K562 (cell line): Measurements from ENCODE around the gene IL6R. TPM values are rescaled to one million over a fixed set of nuclear protein-coding genes. Genes with fewer than 3 reads are reported as not detected.

Experiments used
- ATAC-seq: fragments of 200-7000 bp; cut with Tn5 transposase; 3 replicates; pipeline ENCODE4 v1.9.1; 2020; ENCODE audit warnings: moderate library complexity
- BruUV-seq: library from RNA; stranded (reverse); fragments of 400-500 nt; replicated peaks from 2 replicates; lab custom pipeline; 2021; lab: Mats Ljungman, UMichigan
- CTCF ChIA-PET: fragments of 300-600 bp; formaldehyde crosslinking; extraction: SDS; loops from one replicate; lab custom pipeline; 2021; ENCODE audit warnings: low intra/inter-chr PET ratio; lab: Yijun Ruan, JAX
- POLR2A ChIA-PET: fragments of 300-600, 350-650 bp; sonication (Branson Sonifier 250); formaldehyde crosslinking; extraction: SDS; loops from one replicate; lab custom pipeline; 2021; ENCODE audit warnings: antibody characterized with exemption, inconsistent platforms; lab: Yijun Ruan, JAX
- DNase-seq, 4 experiments: peaks; one replicate each; pipeline versions ENCODE4 v3.0.0 to v3.0.0-alpha.2; 2011 to 2018; ENCODE audit warnings: low spot score in 3 of 4, mixed read lengths in 3 of 4; ENCODE audit errors: extremely low read depth in 1 of 4
- FAIRE-seq: peaks from 2 replicates; lab custom pipeline; 2011; peaks lifted over from hg19 to GRCh38; lab: Jason Lieb, UNC
- H2AFZ ChIP-seq: 2 replicates; pipeline ENCODE4 v1.6.0; 2011; ENCODE audit warnings: low read depth, low read length, control low read depth, inconsistent platforms
- H3K27ac ChIP-seq: fragments of 200-600 bp; 3 replicates; pipeline ENCODE4 v1.8.0; 2011; ENCODE audit warnings: low read depth, mild to moderate bottlenecking, control low read depth, inconsistent platforms, low read length, moderate library complexity, mixed read lengths; ENCODE audit errors: extremely low read depth
- H3K27me3 ChIP-seq, 2 experiments: fragments of 300-600 bp in 1 of 2; 2 replicates in 1 of 2; 3 replicates in 1 of 2; pipeline versions ENCODE4 v1.6.0 to v1.8.0; 2011; ENCODE audit warnings: inconsistent platforms in 2 of 2, low read length in 2 of 2, mild to moderate bottlenecking in 1 of 2, mixed read lengths in 1 of 2, moderate library complexity in 1 of 2; ENCODE audit not compliant: control insufficient read depth in 2 of 2, insufficient read depth in 2 of 2
- H3K36me3 ChIP-seq: fragments of 300-600 bp; 3 replicates; pipeline ENCODE4 v1.8.0; 2011; ENCODE audit warnings: mild to moderate bottlenecking, low read length, inconsistent platforms; ENCODE audit not compliant: control insufficient read depth, insufficient read depth
- H3K4me1 ChIP-seq, 2 experiments: fragments of 200-600 bp in 1 of 2; replicated peaks in 1 of 2; 2 replicates in 1 of 2; 3 replicates in 1 of 2; pipeline versions ENCODE4 v1.5.1 to v1.8.0; 2011; ENCODE audit warnings: inconsistent platforms in 2 of 2, low read length in 2 of 2, mild to moderate bottlenecking in 1 of 2, mixed read lengths in 1 of 2, moderate library complexity in 1 of 2; ENCODE audit not compliant: control insufficient read depth in 2 of 2, insufficient read depth in 2 of 2
- H3K4me2 ChIP-seq: 2 replicates; pipeline ENCODE4 v1.6.1; 2011; ENCODE audit warnings: low read length, control low read depth, inconsistent platforms, mixed read lengths; ENCODE audit not compliant: insufficient read depth
- H3K4me3 ChIP-seq: fragments of 200-600 bp; sonication (generic), shearing (Covaris generic); 2 replicates; pipeline ENCODE4 v1.5.1; 2016; ENCODE audit warnings: control low read depth, inconsistent platforms
- H3K79me2 ChIP-seq: fragments of 200-600 bp; 3 replicates; pipeline ENCODE4 v1.8.0; 2011; ENCODE audit warnings: low read length, inconsistent platforms; ENCODE audit not compliant: control insufficient read depth, insufficient read depth
- H3K9ac ChIP-seq, 2 experiments: 2 replicates each; pipeline versions ENCODE4 v1.6.0 to v1.6.1; 2011; ENCODE audit warnings: low read depth in 2 of 2, low read length in 2 of 2, control low read depth in 1 of 2, inconsistent platforms in 1 of 2, mild to moderate bottlenecking in 1 of 2, mixed read lengths in 1 of 2; ENCODE audit not compliant: insufficient read depth in 1 of 2
- H3K9me1 ChIP-seq: one replicate; pipeline ENCODE4 v1.6.0; 2011; ENCODE audit warnings: inconsistent platforms, mild to moderate bottlenecking, low read length, moderate library complexity; ENCODE audit not compliant: control insufficient read depth, insufficient read depth
- H3K9me3 ChIP-seq: replicated peaks from 2 replicates; pipeline ENCODE4 v1.5.1; 2011; ENCODE audit warnings: low read depth, low read length, inconsistent platforms; ENCODE audit not compliant: control insufficient read depth, insufficient read depth
- H4K20me1 ChIP-seq: replicated peaks from 2 replicates; pipeline ENCODE4 v1.6.1; 2011; ENCODE audit warnings: low read length, inconsistent platforms, mixed read lengths; ENCODE audit not compliant: control insufficient read depth, insufficient read depth
- ARID1B ChIP-seq: fragments of 450-650 bp; IDR thresholded peaks from 2 replicates; pipeline ENCODE4 v1.6.1; 2016; ENCODE audit warnings: antibody characterized with exemption, mild to moderate bottlenecking, inconsistent platforms
- ETS2 ChIP-seq: IDR thresholded peaks from 2 replicates; pipeline ENCODE4 v1.6.1; 2016; ENCODE audit warnings: borderline replicate concordance, missing genetic modification characterization, mild to moderate bottlenecking, moderate library complexity, missing compliant biosample characterization; ENCODE audit not compliant: poor library complexity, severe bottlenecking
- ETV1 ChIP-seq: fragments of 450-650 bp; conservative IDR thresholded peaks from 2 replicates; pipeline ENCODE4 v1.6.1; 2016; ENCODE audit warnings: missing genetic modification characterization, control low read depth, low read depth, missing compliant biosample characterization
- GABPB1 ChIP-seq: sonication (generic); formaldehyde crosslinking; IDR thresholded peaks from 2 replicates; pipeline ENCODE4 v1.8.0; 2022; ENCODE audit warnings: mild to moderate bottlenecking, missing genetic modification reagents
- KDM5B ChIP-seq: fragments of 200-600 bp; sonication (generic); IDR thresholded peaks from 2 replicates; pipeline ENCODE4 v1.6.1; 2012; ENCODE audit warnings: low read depth, mild to moderate bottlenecking, moderate library complexity, low read length, control low read depth, inconsistent platforms; ENCODE audit not compliant: insufficient replicate concordance
- KHSRP ChIP-seq: fragments of 450-650 bp; IDR thresholded peaks from 2 replicates; pipeline ENCODE4 v1.6.1; 2017
- KLF6 ChIP-seq: fragments of 250-450 bp; sonication (Bioruptor Pico); IDR thresholded peaks from 2 replicates; pipeline ENCODE4 v1.4.0; 2020; ENCODE audit warnings: mild to moderate bottlenecking, moderate library complexity, borderline replicate concordance
- L3MBTL2 ChIP-seq: fragments of 450-650 bp; IDR thresholded peaks from 2 replicates; pipeline ENCODE4 v1.6.1; 2016; ENCODE audit warnings: mild to moderate bottlenecking, moderate library complexity
- MAZ ChIP-seq, 2 experiments: fragments of 450-650 bp in 1 of 2; sonication (generic) in 1 of 2; formaldehyde crosslinking; IDR thresholded peaks in 1 of 2; conservative IDR thresholded peaks in 1 of 2; 2 replicates each; pipeline versions ENCODE4 v1.4.0 to v1.5.0; 2020; ENCODE audit warnings: mild to moderate bottlenecking in 1 of 2, missing genetic modification reagents in 1 of 2
- NR2C2 ChIP-seq, 2 experiments: fragments of 200-800 bp in 1 of 2; sonication (Bioruptor generic) in 1 of 2; sonication (generic) in 1 of 2; formaldehyde crosslinking in 1 of 2; IDR thresholded peaks; 2 replicates each; pipeline versions ENCODE4 v1.6.1 to v1.8.0; 2016 to 2022; ENCODE audit warnings: mild to moderate bottlenecking in 1 of 2, missing compliant biosample characterization in 1 of 2, missing genetic modification characterization in 1 of 2, missing genetic modification reagents in 1 of 2
- PBX2 ChIP-seq, 2 experiments: IDR thresholded peaks in 1 of 2; conservative IDR thresholded peaks in 1 of 2; 2 replicates each; pipeline ENCODE4 v1.6.1; 2016; ENCODE audit warnings: low read depth in 2 of 2, mild to moderate bottlenecking in 1 of 2, missing compliant biosample characterization in 1 of 2, missing genetic modification characterization in 1 of 2, moderate library complexity in 1 of 2
- PURB ChIP-seq: sonication (generic); formaldehyde crosslinking; IDR thresholded peaks from 2 replicates; pipeline ENCODE4 v1.9.0; 2021; ENCODE audit warnings: low read depth, mild to moderate bottlenecking, missing genetic modification reagents
- TEAD4 ChIP-seq, 2 experiments: sonication (generic) in 1 of 2; formaldehyde crosslinking in 1 of 2; IDR thresholded peaks; 2 replicates each; pipeline versions ENCODE4 v1.6.1 to v1.8.0; 2012 to 2022; ENCODE audit warnings: borderline replicate concordance in 1 of 2, inconsistent platforms in 1 of 2, low read length in 1 of 2, mild to moderate bottlenecking in 1 of 2, missing genetic modification reagents in 1 of 2
- TRIM24 ChIP-seq, 2 experiments: fragments of 450-650 bp; IDR thresholded peaks; 2 replicates each; pipeline ENCODE4 v1.6.1; 2016
- WGBS: fragments of 100-300 bp; shearing (Covaris generic); methylation state at CpG from one replicate; pipeline ENCODE4 v1.1.6; 2016; ENCODE audit warnings: low coverage, mixed read lengths; ENCODE audit not compliant: insufficient coverage; ENCODE audit errors: missing lambda C conversion rate; 5-methylcytosine and 5-hydroxymethylcytosine counted together
- in situ Hi-C: fragments of 300-500 bp; cut with MboI; formaldehyde crosslinking; loops from 4 replicates; pipeline ENCODE4 v1.15.0; 2018; ENCODE audit warnings: inconsistent platforms, mixed read lengths
- intact Hi-C: fragments of 100-400 bp; cut with micrococcal nuclease; formaldehyde crosslinking; loops from 2 replicates; pipeline ENCODE4 v1.14.2; 2022
- polyA plus RNA-seq, 8 experiments: library from polyadenylated mRNA; depleted of rRNA in 4 of 8; stranded (reverse) in 5 of 8; unstranded in 3 of 8; fragments of >200 nt; fragmentation: Nextera tagmentation in 2 of 8; fragmentation: Illumina TruSeq in 1 of 8; extraction: Ambion mirVana in 2 of 8; extraction: Trizol in 1 of 8; gene quantifications; 2 replicates each; pipeline versions ENCODE4 v1.2.1 to v1.2.3, GENCODE V29; 2011 to 2014; ENCODE audit warnings: inconsistent platforms in 1 of 8, missing spikeins in 1 of 8
- total RNA-seq, 7 experiments: library from RNA; depleted of rRNA in 6 of 7; stranded (reverse); fragments of >200 nt in 6 of 7; fragmentation: Illumina TruSeq in 2 of 7; extraction: Trizol in 2 of 7; gene quantifications; 2 replicates each; pipeline versions ENCODE4 v1.2.1 to v1.2.3, GENCODE V29; 2011 to 2021; ENCODE audit warnings: low replicate concordance in 1 of 7
- TF ChIP-seq, protein P1 (sequence below): fragments of 450-650 bp; IDR thresholded peaks from 2 replicates; pipeline ENCODE4 v1.6.1; 2016

The IL6R gene
- total and polyA plus RNA-seq, 9 of the 15 experiments (the other 6 are each of a cell fraction or from before 2014, with no cell fraction given) = 0.05 to 1.1 (median 0.11) TPM; not detected in 2

DNA sequence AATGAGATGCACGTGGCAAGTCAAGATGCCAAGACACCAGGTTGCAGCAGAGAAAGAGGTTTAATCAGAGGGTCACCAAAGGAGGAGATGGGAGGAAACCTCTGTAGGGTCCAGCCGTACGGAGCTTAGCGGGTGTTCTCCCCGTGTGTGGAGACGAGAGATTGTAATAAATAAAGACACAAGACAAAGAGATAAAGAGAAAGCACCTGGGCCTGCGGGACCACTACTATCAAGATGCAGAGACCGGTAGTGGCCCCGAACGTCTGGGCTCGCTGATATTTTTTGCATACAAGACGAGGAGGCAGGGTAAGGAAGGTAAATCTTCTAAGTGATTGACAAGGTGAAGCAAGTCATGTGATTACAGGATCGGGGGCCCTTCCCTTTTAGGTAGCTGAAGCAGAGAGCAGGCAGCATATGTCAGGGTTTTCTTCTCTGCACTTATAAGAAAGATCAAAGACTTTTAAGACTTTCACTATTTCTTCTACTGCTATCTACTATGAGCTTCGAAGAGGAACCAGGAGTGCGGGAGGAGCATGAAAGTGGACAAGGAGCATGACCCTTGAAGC is 55.6 kb downstream of the IL6R start (continued):
- TF ChIP-seq KHSRP (no peak), TEAD4 (IDR thresholded peaks at IDR 0.05; ENCODE audit: low read length) (peak; percentile 82), TEAD4 (CRISPR knock-in tag; IDR thresholded peaks at IDR 0.05; ENCODE audit: borderline replicate concordance) (no peak), GABPB1 (CRISPR knock-in tag) (no peak), KDM5B (no peak), ARID1B (peak; percentile 77), TRIM24 (IDR thresholded peaks at IDR 0.05) (peak; percentile 46 to 72; a peak in 3 of 4 replicates)
- TF ChIP-seq, protein P1, sequence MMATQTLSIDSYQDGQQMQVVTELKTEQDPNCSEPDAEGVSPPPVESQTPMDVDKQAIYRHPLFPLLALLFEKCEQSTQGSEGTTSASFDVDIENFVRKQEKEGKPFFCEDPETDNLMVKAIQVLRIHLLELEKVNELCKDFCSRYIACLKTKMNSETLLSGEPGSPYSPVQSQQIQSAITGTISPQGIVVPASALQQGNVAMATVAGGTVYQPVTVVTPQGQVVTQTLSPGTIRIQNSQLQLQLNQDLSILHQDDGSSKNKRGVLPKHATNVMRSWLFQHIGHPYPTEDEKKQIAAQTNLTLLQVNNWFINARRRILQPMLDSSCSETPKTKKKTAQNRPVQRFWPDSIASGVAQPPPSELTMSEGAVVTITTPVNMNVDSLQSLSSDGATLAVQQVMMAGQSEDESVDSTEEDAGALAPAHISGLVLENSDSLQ = peak; percentile 78

GRCh38 chr1:154463512-154463990 is 58.4 kb downstream of the IL6R start:
- DNase-seq (peak in 1 of 4 experiments; percentile 37), FAIRE-seq (peak; percentile 23), ATAC-seq (peak; percentile 21; the same call in 2 of the 3 replicates)
- H3K36me3 ChIP-seq = no peaks in the 10 kb centered on the region
- H3K27ac ChIP-seq = peak overlapping the region; percentile 72; the same call in 2 of the 3 replicates
- in situ Hi-C loops = no loop called here
- no peaks in the 10 kb centered on the region for H3K79me2 ChIP-seq
- BruUV-seq = no TSS peak
- WGBS = 31% methylated on average over 4 of the region's 4 CpGs
- H3K4me2 ChIP-seq = no peak overlapping the region
- no peaks in the 10 kb centered on the region for H3K27me3 ChIP-seq
- H3K4me3 ChIP-seq = no peak overlapping the region
- intact Hi-C loops = loop anchor here (10.0 kb wide), 2 partner anchors 189 to 269 kb away; partner anchors contain the start of genes HAX1 and TPM3
- H2AFZ ChIP-seq = peak overlapping the region; percentile 81
- H4K20me1 ChIP-seq = no peaks in the 10 kb centered on the region
- ChIA-PET POLR2A (interaction anchor here (0.6 to 1.2 kb wide), 5 partner anchors 9 to 348 kb away, joined by 3 read pairs; no protein-coding TSS in a partner anchor), CTCF (no interaction called here)
- H3K9ac ChIP-seq = no peak overlapping the region; a peak in 1 of 4 replicates
- H3K4me1 ChIP-seq = peaks cover 7 to 26% of the 10 kb centered on the region in 2 experiments
- H3K9me1 ChIP-seq = no peaks in the 10 kb centered on the region
- no peaks in the 10 kb centered on the region for H3K9me3 ChIP-seq
- TF ChIP-seq ETV1 (tag) = peak; percentile 54
- TF ChIP-seq MAZ (CRISPR knock-in tag; conservative IDR thresholded peaks at IDR 0.05 in 1 of 2, IDR thresholded peaks at IDR 0.05 in 1 of 2) = 0 out of 4 replicates have a peak, but pooled peaks of 1 of the 2 experiments have one; percentile 4
- TF ChIP-seq PBX2 (CRISPR knock-in tag; IDR thresholded peaks at IDR 0.05; ENCODE audit: low read depth) = no peak
- TF ChIP-seq PBX2 (tag; conservative IDR thresholded peaks at IDR 0.05; ENCODE audit: low read depth) = peak; percentile 23; the same call in 1 of the 2 replicates
- TF ChIP-seq ETS2 (tag) = no peak
- TF ChIP-seq KLF6 (CRISPR knock-in tag) = no peak; the same call in 1 of the 2 replicates
- no peak for TF ChIP-seq NR2C2 (CRISPR knock-in tag; IDR thresholded peaks at IDR 0.05)
- TF ChIP-seq NR2C2 (tag; IDR thresholded peaks at IDR 0.05) = peak; percentile 32; the same call in 1 of the 2 replicates
- TF ChIP-seq PURB (CRISPR knock-in tag) = no peak
- 0 out of 2 replicates have a peak, but pooled peaks have one; percentile 36 for TF ChIP-seq L3MBTL2
